ENCODE results near the gene SLBP.

Gene SLBP

GRCh38 chr4:1669270-1669669 lies 42.8 kb downstream of the SLBP start:
- no peak overlapping the region for H3K4me3 ChIP-seq (ENCODE audit: low read length)
- no peaks in the 10 kb centered on the region for H3K36me3 ChIP-seq (ENCODE audit: insufficient read depth, low read length)
- H3K27ac ChIP-seq (ENCODE audit: low read depth, low read length), result no peak overlapping the region
- H3K4me1 ChIP-seq (ENCODE audit: insufficient read depth, low read length), result no peaks in the 10 kb centered on the region
- no peaks in the 10 kb centered on the region for H3K27me3 ChIP-seq (ENCODE audit: insufficient read depth, low read length)
- H3K9ac ChIP-seq (ENCODE audit: low read depth, low read length), result no peak overlapping the region
- no peaks in the 10 kb centered on the region for H3K9me3 ChIP-seq (ENCODE audit: insufficient read depth, low read depth, low read length)
- WGBS, result 93% methylated on average over 12 of the region's 12 CpGs

- no peak overlapping the region for H3K9ac ChIP-seq (ENCODE audit: low read depth, low read length)
- 81% methylated on average over 8 of the region's 8 CpGs for WGBS
- H3K9me3 ChIP-seq (ENCODE audit: insufficient read depth, low read depth, low read length), result no peaks in the 10 kb centered on the region
These were observed 43.7 kb downstream of the SLBP start for GRCh38 chr4:1668488-1668840.

GRCh38 chr4:1667273-1667672 lies 44.8 kb downstream of the SLBP start:
- H3K9me3 ChIP-seq (ENCODE audit: insufficient read depth, low read depth, low read length), result no peaks in the 10 kb centered on the region
- WGBS, result 92% methylated on average over 15 of the region's 15 CpGs
- no peak overlapping the region for H3K9ac ChIP-seq (ENCODE audit: low read depth, low read length)
- H3K4me3 ChIP-seq (ENCODE audit: low read length), result no peak overlapping the region
- H3K27me3 ChIP-seq (ENCODE audit: insufficient read depth, low read length), result no peaks in the 10 kb centered on the region
- H3K36me3 ChIP-seq (ENCODE audit: insufficient read depth, low read length), result no peaks in the 10 kb centered on the region
- no peak overlapping the region for H3K27ac ChIP-seq (ENCODE audit: low read depth, low read length)
- no peaks in the 10 kb centered on the region for H3K4me1 ChIP-seq (ENCODE audit: insufficient read depth, low read length)

More at GRCh38 chr4:1668488-1668840, 43.7 kb downstream of the SLBP start:
- H3K4me1 ChIP-seq (ENCODE audit: insufficient read depth, low read length), result no peaks in the 10 kb centered on the region
- H3K27me3 ChIP-seq (ENCODE audit: insufficient read depth, low read length), result no peaks in the 10 kb centered on the region
- no peak overlapping the region for H3K27ac ChIP-seq (ENCODE audit: low read depth, low read length)
- no peaks in the 10 kb centered on the region for H3K36me3 ChIP-seq (ENCODE audit: insufficient read depth, low read length)
- no peak overlapping the region for H3K4me3 ChIP-seq (ENCODE audit: low read length)

- H3K36me3 ChIP-seq (ENCODE audit: insufficient read depth, low read length), result no peaks in the 10 kb centered on the region
- 85% methylated on average over 12 of the region's 12 CpGs for WGBS
- no peaks in the 10 kb centered on the region for H3K27me3 ChIP-seq (ENCODE audit: insufficient read depth, low read length)
- no peak overlapping the region for H3K4me3 ChIP-seq (ENCODE audit: low read length)
- H3K27ac ChIP-seq (ENCODE audit: low read depth, low read length), result no peak overlapping the region
- no peaks in the 10 kb centered on the region for H3K9me3 ChIP-seq (ENCODE audit: insufficient read depth, low read depth, low read length)
- no peak overlapping the region for H3K9ac ChIP-seq (ENCODE audit: low read depth, low read length)
- no peaks in the 10 kb centered on the region for H3K4me1 ChIP-seq (ENCODE audit: insufficient read depth, low read length)
These were observed 45.7 kb downstream of the SLBP start for GRCh38 chr4:1666391-1666790.

- Histone ChIP-seq H3K4me1 (ENCODE audit: insufficient read depth, low read length) (no peaks in the 10 kb centered on the region), H3K36me3 (ENCODE audit: insufficient read depth, low read length) (no peaks in the 10 kb centered on the region), H3K4me3 (ENCODE audit: low read length) (no peak overlapping the region), H3K9me3 (ENCODE audit: insufficient read depth, low read depth, low read length) (no peaks in the 10 kb centered on the region), H3K9ac (ENCODE audit: low read depth, low read length) (no peak overlapping the region), H3K27me3 (ENCODE audit: insufficient read depth, low read length) (no peaks in the 10 kb centered on the region), H3K27ac (ENCODE audit: low read depth, low read length) (no peak overlapping the region)
- 95% methylated on average over 8 of the region's 8 CpGs for WGBS
These were observed 48.0 kb downstream of the SLBP start for GRCh38 chr4:1664141-1664540.

GRCh38 chr4:1663549-1663948 lies 48.6 kb downstream of the SLBP start:
- H3K27ac ChIP-seq (ENCODE audit: low read depth, low read length), result no peak overlapping the region
- 97% methylated on average over 5 of the region's 5 CpGs for WGBS
- no peak overlapping the region for H3K9ac ChIP-seq (ENCODE audit: low read depth, low read length)
- no peaks in the 10 kb centered on the region for H3K27me3 ChIP-seq (ENCODE audit: insufficient read depth, low read length)
- no peak overlapping the region for H3K4me3 ChIP-seq (ENCODE audit: low read length)
- no peaks in the 10 kb centered on the region for H3K9me3 ChIP-seq (ENCODE audit: insufficient read depth, low read depth, low read length)
- H3K4me1 ChIP-seq (ENCODE audit: insufficient read depth, low read length), result no peaks in the 10 kb centered on the region
- H3K36me3 ChIP-seq (ENCODE audit: insufficient read depth, low read length), result no peaks in the 10 kb centered on the region

GRCh38 chr4:1661695-1662094 lies 50.4 kb downstream of the SLBP start:
- H3K27ac ChIP-seq (ENCODE audit: low read depth, low read length), result no peak overlapping the region
- no peaks in the 10 kb centered on the region for H3K27me3 ChIP-seq (ENCODE audit: insufficient read depth, low read length)
- no peaks in the 10 kb centered on the region for H3K36me3 ChIP-seq (ENCODE audit: insufficient read depth, low read length)
- no peaks in the 10 kb centered on the region for H3K4me1 ChIP-seq (ENCODE audit: insufficient read depth, low read length)
- no peak overlapping the region for H3K9ac ChIP-seq (ENCODE audit: low read depth, low read length)
- no peaks in the 10 kb centered on the region for H3K9me3 ChIP-seq (ENCODE audit: insufficient read depth, low read depth, low read length)
- no peak overlapping the region for H3K4me3 ChIP-seq (ENCODE audit: low read length)
- 89% methylated on average over 14 of the region's 14 CpGs for WGBS

GRCh38 chr4:1660948-1661677 lies 51.0 kb downstream of the SLBP start:
- WGBS, result 90% methylated on average over 25 of the region's 25 CpGs
- Histone ChIP-seq H3K9ac (ENCODE audit: low read depth, low read length) (no peak overlapping the region), H3K9me3 (ENCODE audit: insufficient read depth, low read depth, low read length) (no peaks in the 10 kb centered on the region)

GRCh38 chr4:1659104-1660043 lies 52.7 kb downstream of the SLBP start:
- H3K4me1 ChIP-seq (ENCODE audit: insufficient read depth, low read length), result no peaks in the 10 kb centered on the region
- H3K27ac ChIP-seq (ENCODE audit: low read depth, low read length), result no peak overlapping the region
- WGBS, result 86% methylated on average over 39 of the region's 39 CpGs
- no peaks in the 10 kb centered on the region for H3K27me3 ChIP-seq (ENCODE audit: insufficient read depth, low read length)
- H3K36me3 ChIP-seq (ENCODE audit: insufficient read depth, low read length), result no peaks in the 10 kb centered on the region
- H3K9ac ChIP-seq (ENCODE audit: low read depth, low read length), result no peak overlapping the region
- H3K4me3 ChIP-seq (ENCODE audit: low read length), result no peak overlapping the region
- no peaks in the 10 kb centered on the region for H3K9me3 ChIP-seq (ENCODE audit: insufficient read depth, low read depth, low read length)

More at GRCh38 chr4:1660948-1661677, 51.0 kb downstream of the SLBP start:
- Histone ChIP-seq H3K4me3 (ENCODE audit: low read length) (no peak overlapping the region), H3K27ac (ENCODE audit: low read depth, low read length) (no peak overlapping the region), H3K27me3 (ENCODE audit: insufficient read depth, low read length) (no peaks in the 10 kb centered on the region), H3K4me1 (ENCODE audit: insufficient read depth, low read length) (no peaks in the 10 kb centered on the region), H3K36me3 (ENCODE audit: insufficient read depth, low read length) (no peaks in the 10 kb centered on the region)

- Histone ChIP-seq H3K27ac (ENCODE audit: low read depth, low read length) (no peak overlapping the region), H3K36me3 (ENCODE audit: insufficient read depth, low read length) (no peaks in the 10 kb centered on the region), H3K4me1 (ENCODE audit: insufficient read depth, low read length) (no peaks in the 10 kb centered on the region), H3K27me3 (ENCODE audit: insufficient read depth, low read length) (no peaks in the 10 kb centered on the region), H3K4me3 (ENCODE audit: low read length) (no peak overlapping the region), H3K9me3 (ENCODE audit: insufficient read depth, low read depth, low read length) (no peaks in the 10 kb centered on the region), H3K9ac (ENCODE audit: low read depth, low read length) (no peak overlapping the region)
- 95% methylated on average over 12 of the region's 12 CpGs for WGBS
These were observed 53.5 kb downstream of the SLBP start for GRCh38 chr4:1658581-1658980.

GRCh38 chr4:1658146-1658545 lies 54.0 kb downstream of the SLBP start:
- Histone ChIP-seq H3K9me3 (ENCODE audit: insufficient read depth, low read depth, low read length) (no peaks in the 10 kb centered on the region), H3K4me3 (ENCODE audit: low read length) (no peak overlapping the region), H3K27me3 (ENCODE audit: insufficient read depth, low read length) (no peaks in the 10 kb centered on the region), H3K9ac (ENCODE audit: low read depth, low read length) (no peak overlapping the region), H3K27ac (ENCODE audit: low read depth, low read length) (no peak overlapping the region), H3K36me3 (ENCODE audit: insufficient read depth, low read length) (no peaks in the 10 kb centered on the region), H3K4me1 (ENCODE audit: insufficient read depth, low read length) (no peaks in the 10 kb centered on the region)
- WGBS, result 94% methylated on average over 12 of the region's 12 CpGs
